Neuronal stem cell (in vitro differentiated cells): ENCODE measurements around the gene MAP3K9.

Source experiments
- DNase-seq: peaks from one replicate; pipeline ENCODE4 v3.0.0-alpha.2; 2013; ENCODE audit warnings: low spot score
- H2AFZ ChIP-seq: one replicate; pipeline ENCODE4 v1.6.1; 2013; ENCODE audit warnings: mild to moderate bottlenecking, low read length, inconsistent platforms
- H2AK5ac ChIP-seq: 2 replicates; pipeline ENCODE4 v1.6.1; 2013; ENCODE audit warnings: low read depth, mild to moderate bottlenecking, inconsistent platforms, low read length, moderate library complexity, mixed read lengths
- H2BK120ac ChIP-seq: 2 replicates; pipeline ENCODE4 v1.6.1; 2013; ENCODE audit warnings: low read depth, mild to moderate bottlenecking, inconsistent platforms, low read length, moderate library complexity, mixed read lengths
- H2BK12ac ChIP-seq: one replicate; pipeline ENCODE4 v1.6.1; 2013; ENCODE audit warnings: low read length, inconsistent platforms
- H2BK15ac ChIP-seq: 2 replicates; pipeline ENCODE4 v1.6.1; 2013; ENCODE audit warnings: mild to moderate bottlenecking, low read length, inconsistent platforms, mixed read lengths
- H2BK5ac ChIP-seq: one replicate; pipeline ENCODE4 v1.6.1; 2013; ENCODE audit warnings: inconsistent platforms, mild to moderate bottlenecking, low read length, moderate library complexity
- H3K14ac ChIP-seq: one replicate; pipeline ENCODE4 v1.6.1; 2013; ENCODE audit warnings: low read length, inconsistent platforms
- H3K18ac ChIP-seq: 2 replicates; pipeline ENCODE4 v1.6.1; 2013; ENCODE audit warnings: low read length, inconsistent platforms
- H3K23ac ChIP-seq: 2 replicates; pipeline ENCODE4 v1.6.1; 2013; ENCODE audit warnings: low read depth, mild to moderate bottlenecking, mixed read lengths, low read length, inconsistent platforms; ENCODE audit not compliant: poor library complexity
- H3K27ac ChIP-seq: replicated peaks from 3 replicates; pipeline ENCODE4 v1.5.1; 2013; ENCODE audit warnings: low read length, inconsistent platforms
- H3K27me3 ChIP-seq, 3 experiments: 2 replicates each; pipeline ENCODE4 v1.6.1; 2013; ENCODE audit warnings: low read length in 3 of 3, mild to moderate bottlenecking in 2 of 3, inconsistent platforms in 1 of 3, low read depth in 1 of 3, mixed read lengths in 1 of 3, moderate library complexity in 1 of 3; ENCODE audit not compliant: control insufficient read depth in 3 of 3, insufficient read depth in 3 of 3
- H3K36me3 ChIP-seq, 2 donors: replicated peaks in 1 of 2; 2 replicates each; pipeline ENCODE4 v1.6.1; 2013; ENCODE audit warnings: low read length in 2 of 2; ENCODE audit not compliant: control insufficient read depth in 2 of 2, insufficient read depth in 2 of 2
- H3K4ac ChIP-seq: 2 replicates; pipeline ENCODE4 v1.6.1; 2013; ENCODE audit warnings: inconsistent platforms, mild to moderate bottlenecking, low read length, moderate library complexity
- H3K4me1 ChIP-seq, 2 donors: 1 replicate in 1 of 2; 2 replicates in 1 of 2; pipeline ENCODE4 v1.6.1; 2013; ENCODE audit warnings: low read length in 2 of 2, low read depth in 1 of 2; ENCODE audit not compliant: control insufficient read depth in 2 of 2, insufficient read depth in 1 of 2
- H3K4me2 ChIP-seq: one replicate; pipeline ENCODE4 v1.6.1; 2013; ENCODE audit warnings: mild to moderate bottlenecking, low read length, inconsistent platforms; ENCODE audit not compliant: insufficient read depth, poor library complexity, severe bottlenecking
- H3K4me3 ChIP-seq, 2 donors: 2 replicates each; pipeline ENCODE4 v1.5.1; 2013; ENCODE audit warnings: low read length in 2 of 2, mild to moderate bottlenecking in 2 of 2, inconsistent platforms in 1 of 2, moderate library complexity in 1 of 2
- H3K79me1 ChIP-seq: one replicate; pipeline ENCODE4 v1.6.1; 2013; ENCODE audit warnings: low read depth, mild to moderate bottlenecking, inconsistent platforms, low read length, moderate library complexity
- H3K9ac ChIP-seq: one replicate; pipeline ENCODE4 v1.6.1; 2013; ENCODE audit warnings: mild to moderate bottlenecking, low read depth, low read length, inconsistent platforms; ENCODE audit not compliant: poor library complexity
- H3K9me3 ChIP-seq, 2 donors: replicated peaks in 1 of 2; 2 replicates each; pipeline versions ENCODE3 to v1.6.1; 2013; ENCODE audit warnings: low read length in 2 of 2, mild to moderate bottlenecking in 2 of 2, inconsistent platforms in 1 of 2, low read depth in 1 of 2, mixed read lengths in 1 of 2, moderate library complexity in 1 of 2; ENCODE audit not compliant: control insufficient read depth in 2 of 2, insufficient read depth in 1 of 2
- H4K8ac ChIP-seq: one replicate; pipeline ENCODE4 v1.6.1; 2013; ENCODE audit warnings: low read depth, mild to moderate bottlenecking, inconsistent platforms, low read length, moderate library complexity
- H4K91ac ChIP-seq: one replicate; pipeline ENCODE4 v1.6.1; 2013; ENCODE audit warnings: low read length, low read depth, mild to moderate bottlenecking, inconsistent platforms; ENCODE audit not compliant: poor library complexity
- WGBS, 2 donors: extraction: QIAGEN DNeasy Blood & Tissue Kit; methylation state at CpG; one replicate each; pipeline ENCODE4 v1.1.7; 2013; ENCODE audit warnings: missing lambda C conversion rate in 2 of 2, mixed read lengths in 1 of 2; ENCODE audit not compliant: insufficient read length in 2 of 2, insufficient replicate concordance in 1 of 2; ENCODE audit errors: extremely low coverage in 2 of 2; 5-methylcytosine and 5-hydroxymethylcytosine counted together

The MAP3K9 gene

DNA sequence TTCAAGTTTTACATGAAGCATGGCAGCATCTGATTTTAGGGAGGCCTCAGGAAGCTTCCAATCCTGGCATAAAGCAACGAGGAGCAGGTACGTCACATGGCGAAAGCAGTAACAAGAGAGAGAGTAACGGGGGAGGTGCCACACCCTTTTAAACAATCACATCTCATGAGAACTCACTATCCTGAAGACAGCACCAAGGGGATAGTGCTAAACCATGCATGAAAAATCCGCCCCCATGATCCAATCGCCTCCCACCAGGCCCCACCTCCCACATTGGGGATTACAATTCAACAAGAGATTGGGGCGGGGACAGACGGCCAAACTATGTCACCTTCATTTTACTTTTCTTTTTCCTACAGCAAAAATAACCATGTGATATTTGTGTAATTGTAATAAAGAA lies 7.2 kb upstream of the MAP3K9 start:
- H2BK5ac ChIP-seq, result no peak overlapping the region
- H2AFZ ChIP-seq, result no peak overlapping the region
- DNase-seq, result peak; percentile 31
- no peak overlapping the region for H3K18ac ChIP-seq
- H4K91ac ChIP-seq, result no peak overlapping the region
- H2AK5ac ChIP-seq, result no peak overlapping the region
- peaks cover 0 to 7% of the 10 kb centered on the region in 2 donors for H3K4me1 ChIP-seq
- H2BK15ac ChIP-seq, result no peak overlapping the region
- H3K79me1 ChIP-seq, result no peaks in the 10 kb centered on the region
- H3K4me3 ChIP-seq, result no peak overlapping the region
- no peaks in the 10 kb centered on the region for H3K9me3 ChIP-seq
- H3K36me3 ChIP-seq, result no peaks in the 10 kb centered on the region
- no peak overlapping the region for H3K4me2 ChIP-seq
- H3K4ac ChIP-seq, result no peak overlapping the region
- no peak overlapping the region for H2BK12ac ChIP-seq
- WGBS, 2 donors, result no CpG with 5 or more reads among the region's 8 CpGs
- no peak overlapping the region for H2BK120ac ChIP-seq
- no peak overlapping the region for H3K27ac ChIP-seq
- H3K27me3 ChIP-seq, result peaks cover 0 to 22% (median 0%) of the 10 kb centered on the region in 3 experiments
- no peak overlapping the region for H3K9ac ChIP-seq
- H3K23ac ChIP-seq, result no peak overlapping the region
- H4K8ac ChIP-seq, result no peak overlapping the region
- H3K14ac ChIP-seq, result no peak overlapping the region

GRCh38 chr14:70814466-70814865 lies 5.2 kb upstream of the MAP3K9 start:
- Histone ChIP-seq H3K4me3 (no peak overlapping the region), H2AFZ (no peak overlapping the region), H4K8ac (no peak overlapping the region), H3K4me1 (peaks cover 0 to 9% of the 10 kb centered on the region in 2 donors), H3K14ac (no peak overlapping the region), H2BK120ac (no peak overlapping the region), H3K4ac (no peak overlapping the region), H2BK12ac (no peak overlapping the region), H3K36me3 (no peaks in the 10 kb centered on the region), H3K27me3 (peaks cover 0 to 2% (median 0%) of the 10 kb centered on the region in 3 experiments), H3K4me2 (no peak overlapping the region), H3K18ac (no peak overlapping the region), H2BK5ac (no peak overlapping the region), H3K79me1 (no peaks in the 10 kb centered on the region), H4K91ac (no peak overlapping the region), H3K9ac (no peak overlapping the region), H3K23ac (no peak overlapping the region), H2BK15ac (no peak overlapping the region), H3K9me3 (no peaks in the 10 kb centered on the region), H3K27ac (no peak overlapping the region), H2AK5ac (no peak overlapping the region)
- no peak for DNase-seq
- WGBS, 2 donors, result no CpG with 5 or more reads among the region's 1 CpG

GRCh38 chr14:70812124-70812818 lies 3.0 kb upstream of the MAP3K9 start:
- peaks cover 0 to 3% (median 0%) of the 10 kb centered on the region in 3 experiments for H3K27me3 ChIP-seq
- H4K8ac ChIP-seq, result no peak overlapping the region
- no peak overlapping the region for H2BK15ac ChIP-seq
- H2BK12ac ChIP-seq, result no peak overlapping the region
- H2AK5ac ChIP-seq, result no peak overlapping the region
- H3K4ac ChIP-seq, result no peak overlapping the region
- no peak for DNase-seq
- H3K4me2 ChIP-seq, result no peak overlapping the region
- no peak overlapping the region for H2AFZ ChIP-seq
- WGBS, 2 donors, result no CpG with 5 or more reads among the region's 2 CpGs
- H3K36me3 ChIP-seq, result no peaks in the 10 kb centered on the region
- no peaks in the 10 kb centered on the region for H3K9me3 ChIP-seq
- no peak overlapping the region for H2BK5ac ChIP-seq
- no peak overlapping the region for H3K27ac ChIP-seq
- peaks cover 3% of the 10 kb centered on the region for H3K79me1 ChIP-seq
- no peak overlapping the region for H4K91ac ChIP-seq
- H3K4me3 ChIP-seq, result no peak overlapping the region
- H3K23ac ChIP-seq, result no peak overlapping the region
- no peak overlapping the region for H3K18ac ChIP-seq
- H3K9ac ChIP-seq, result no peak overlapping the region
- no peak overlapping the region for H3K14ac ChIP-seq
- no peak overlapping the region for H2BK120ac ChIP-seq
- H3K4me1 ChIP-seq, result peaks cover 0 to 12% of the 10 kb centered on the region in 2 donors

DNA sequence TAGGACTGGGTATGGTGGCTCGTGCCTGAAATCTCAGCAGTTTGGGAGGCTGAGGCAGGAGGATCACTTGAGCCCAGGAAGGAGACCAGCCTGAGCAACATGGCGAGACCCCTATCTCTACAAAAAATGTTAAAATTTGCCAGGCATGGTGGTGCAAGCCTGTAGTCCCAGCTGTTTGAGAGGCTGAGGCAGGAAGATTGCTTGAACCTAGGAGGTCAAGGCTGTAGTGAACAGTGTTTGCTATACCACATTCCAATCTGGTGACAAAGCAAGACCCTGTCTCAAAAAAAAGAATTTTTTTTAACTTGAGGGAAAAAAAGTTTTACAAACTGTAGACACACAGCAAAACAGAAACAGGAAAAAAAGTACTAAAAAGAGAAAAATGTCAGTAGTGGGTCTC lies 2.3 kb upstream of the MAP3K9 start:
- H2BK120ac ChIP-seq, result no peak overlapping the region
- H3K4me2 ChIP-seq, result no peak overlapping the region
- no peak overlapping the region for H3K14ac ChIP-seq
- H3K23ac ChIP-seq, result no peak overlapping the region
- WGBS, 2 donors, result no CpG with 5 or more reads among the region's 2 CpGs
- no peaks in the 10 kb centered on the region for H3K9me3 ChIP-seq
- no peak overlapping the region for H2AK5ac ChIP-seq
- no peaks in the 10 kb centered on the region for H3K36me3 ChIP-seq
- no peak overlapping the region for H3K4ac ChIP-seq
- H2BK15ac ChIP-seq, result no peak overlapping the region
- no peak overlapping the region for H2BK12ac ChIP-seq
- DNase-seq, result no peak
- peaks cover 0 to 3% (median 0%) of the 10 kb centered on the region in 3 experiments for H3K27me3 ChIP-seq
- H4K8ac ChIP-seq, result no peak overlapping the region
- peaks cover 0 to 12% of the 10 kb centered on the region in 2 donors for H3K4me1 ChIP-seq
- H3K4me3 ChIP-seq, result no peak overlapping the region
- H2BK5ac ChIP-seq, result no peak overlapping the region
- no peak overlapping the region for H2AFZ ChIP-seq
- H3K18ac ChIP-seq, result no peak overlapping the region
- no peak overlapping the region for H3K9ac ChIP-seq
- H4K91ac ChIP-seq, result no peak overlapping the region
- H3K79me1 ChIP-seq, result peaks cover 3% of the 10 kb centered on the region
- H3K27ac ChIP-seq, result no peak overlapping the region
